Colonic mucosa (tissue), 4 donors: ENCODE measurements around the gene SGPL1. TPM values are rescaled to one million over a fixed set of nuclear protein-coding genes. Genes with fewer than 3 reads are reported as not detected.

ENCODE experiments used
- DNase-seq: peaks from one replicate; pipeline ENCODE4 v3.0.0-alpha.2; 2020
- H3K27ac ChIP-seq: fragments of 200-600 bp; one replicate; pipeline ENCODE4 v1.8.0; 2021
- H3K27me3 ChIP-seq: fragments of 200-600 bp; one replicate; pipeline ENCODE4 v1.8.0; 2021
- H3K36me3 ChIP-seq: fragments of 200-600 bp; one replicate; pipeline ENCODE4 v1.8.0; 2021
- H3K4me1 ChIP-seq: fragments of 200-600 bp; one replicate; pipeline ENCODE4 v1.8.0; 2021; ENCODE audit warnings: mild to moderate bottlenecking
- H3K4me3 ChIP-seq: fragments of 200-600 bp; one replicate; pipeline ENCODE4 v1.8.0; 2021
- H3K9ac ChIP-seq, 2 donors: one replicate each; pipeline ENCODE4 v1.7.0; 2013; ENCODE audit warnings: control low read depth in 2 of 2, low read depth in 2 of 2, low read length in 2 of 2
- H3K9me3 ChIP-seq: fragments of 200-600 bp; one replicate; pipeline ENCODE4 v1.8.0; 2021
- CTCF ChIP-seq: fragments of 200-600 bp; IDR thresholded peaks from one replicate; pipeline ENCODE4 v1.8.0; 2022; ENCODE audit warnings: antibody characterized with exemption, mild to moderate bottlenecking
- intact Hi-C: fragments of 100-400 bp; cut with DNase I; formaldehyde crosslinking; loops from one replicate; pipeline ENCODE4 v1.14.1; 2022
- total RNA-seq, 2 donors: library from RNA; stranded (reverse); fragmentation: NEBNext Ultra II Directional in 1 of 2; extraction: Animal tissue kit (Norgen Biotek cat#: 25700) in 1 of 2; gene quantifications; one replicate each; pipeline ENCODE4 v1.2.1, GENCODE V29; 2021
- donor health status: healthy.
- donor health status: DM: no; HTN: no; CAD: no.
- donor health status: DM: no; HTN: no; CAD: no.

Gene SGPL1
- total RNA-seq, 2 donors from 2014 or later = 59.8 to 67.6 TPM

GRCh38 chr10:70782746-70783680 is 32.7 kb upstream of the SGPL1 start:
- Histone ChIP-seq H3K9ac (no peak overlapping the region), H3K36me3 (no peaks in the 10 kb centered on the region), H3K4me1 (no peaks in the 10 kb centered on the region), H3K27me3 (no peaks in the 10 kb centered on the region), H3K4me3 (no peak overlapping the region), H3K9me3 (no peaks in the 10 kb centered on the region), H3K27ac (no peak overlapping the region)
- intact Hi-C loops = no loop called here
- TF ChIP-seq CTCF = no peak
- DNase-seq = no peak

DNA sequence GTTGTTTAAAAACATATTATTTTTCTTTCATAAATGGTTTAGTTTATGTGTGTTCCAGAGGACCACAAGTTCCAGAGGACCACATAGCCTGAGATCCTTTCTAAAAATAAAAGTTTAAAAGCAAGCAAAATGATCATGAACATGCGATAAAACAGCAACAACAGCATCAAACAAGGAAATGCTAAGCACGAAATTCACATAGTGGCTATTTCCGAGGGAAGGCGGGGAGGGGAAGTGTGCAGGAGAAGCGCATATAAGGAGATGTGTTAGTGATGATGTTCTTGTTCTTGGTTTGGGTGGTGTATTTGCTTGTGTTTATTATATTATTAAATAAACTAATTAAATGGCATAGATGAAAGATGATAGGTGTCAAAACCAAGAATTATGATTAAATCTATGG is 31.7 kb upstream of the SGPL1 start:
- Histone ChIP-seq H3K27ac (no peak overlapping the region), H3K9ac (no peak overlapping the region), H3K4me1 (no peaks in the 10 kb centered on the region), H3K9me3 (no peaks in the 10 kb centered on the region), H3K4me3 (no peak overlapping the region), H3K36me3 (no peaks in the 10 kb centered on the region), H3K27me3 (no peaks in the 10 kb centered on the region)
- no peak for DNase-seq
- no peak for TF ChIP-seq CTCF
- intact Hi-C loops = no loop called here

DNA sequence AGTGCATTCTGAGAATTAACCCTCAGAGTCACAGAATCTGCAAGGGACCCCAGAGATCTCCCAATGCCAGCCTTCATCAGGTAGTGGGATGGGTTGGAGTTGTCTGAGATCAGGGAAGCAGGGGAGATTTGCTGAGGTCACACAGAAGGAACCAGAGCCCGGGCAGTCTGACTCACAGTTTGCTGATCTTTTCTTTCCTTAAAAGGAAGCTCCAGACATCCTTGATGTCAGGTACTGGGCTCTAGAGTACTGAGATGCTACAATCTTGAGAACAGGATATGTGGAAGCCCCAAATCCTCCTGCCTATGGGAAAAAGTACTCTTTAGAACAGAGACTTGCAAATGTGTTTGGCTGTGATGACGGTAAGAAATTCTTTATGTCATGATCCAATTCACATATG is 31.3 kb upstream of the SGPL1 start:
- TF ChIP-seq CTCF = no peak
- Histone ChIP-seq H3K4me3 (no peak overlapping the region), H3K4me1 (no peaks in the 10 kb centered on the region), H3K36me3 (no peaks in the 10 kb centered on the region), H3K9ac (no peak overlapping the region), H3K27ac (no peak overlapping the region), H3K9me3 (no peaks in the 10 kb centered on the region), H3K27me3 (no peaks in the 10 kb centered on the region)
- no peak for DNase-seq
- intact Hi-C loops = no loop called here

DNA sequence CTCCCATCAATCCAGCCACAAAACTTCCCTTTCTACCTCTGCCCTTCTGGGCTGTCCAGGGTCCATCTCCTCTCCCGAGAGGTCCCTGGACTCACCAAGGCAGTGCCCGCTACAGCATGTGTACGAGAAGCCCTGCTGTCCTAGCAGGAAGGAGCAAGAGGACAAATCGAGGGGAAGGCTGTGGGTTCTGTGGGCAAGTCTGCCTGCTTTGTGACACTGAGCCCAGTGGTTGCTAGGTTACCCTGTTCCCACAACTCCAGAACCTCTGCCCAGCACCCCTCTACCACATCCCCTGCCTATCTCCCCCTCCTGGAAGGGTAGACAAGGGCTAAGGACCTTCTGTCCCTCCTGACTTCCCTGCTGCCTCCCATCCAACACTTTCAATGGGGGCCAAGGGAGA is 30.6 kb upstream of the SGPL1 start, which contains the start of gene TBATA:
TBATA (minus strand) TSS at position 188 of the 400 bp plus-strand sequence. CDS start 1,998 bp downstream, outside the sequence.
- intact Hi-C loops = no loop called here

DNA sequence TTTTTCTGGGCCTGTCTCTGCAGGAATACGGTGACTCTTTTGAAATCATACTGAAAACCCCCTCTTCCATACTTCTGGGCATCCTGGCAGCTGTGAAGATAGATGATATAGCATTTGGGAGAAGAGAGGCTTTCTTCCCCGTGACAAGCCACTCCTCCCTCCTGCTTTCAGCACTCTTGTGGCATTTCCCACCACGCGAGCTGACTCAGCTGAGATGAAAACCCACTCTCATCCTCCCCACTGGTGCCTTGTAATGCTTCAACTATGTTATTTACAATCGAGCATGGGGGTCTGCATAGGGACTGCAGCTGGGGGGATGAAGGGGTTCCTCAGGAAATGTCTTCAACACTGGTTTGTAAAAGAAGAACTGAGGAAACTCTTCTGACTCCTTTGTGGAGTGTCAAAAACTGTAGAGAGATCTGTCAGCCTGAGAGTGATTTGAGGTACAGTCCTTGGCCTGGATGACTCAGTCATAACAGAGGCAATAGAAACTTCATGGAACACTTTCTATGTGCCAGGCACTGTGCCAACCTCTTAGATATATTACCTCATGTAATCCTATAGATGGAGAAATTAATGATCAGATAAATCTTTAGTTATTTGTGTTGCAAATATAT is 28.8 kb upstream of the SGPL1 start:
- no peak for TF ChIP-seq CTCF
- intact Hi-C loops = no loop called here
- Histone ChIP-seq H3K9ac (no peak overlapping the region), H3K27ac (no peak overlapping the region), H3K36me3 (no peaks in the 10 kb centered on the region), H3K27me3 (no peaks in the 10 kb centered on the region), H3K4me3 (no peak overlapping the region), H3K4me1 (no peaks in the 10 kb centered on the region), H3K9me3 (no peaks in the 10 kb centered on the region)
- DNase-seq = no peak

More for the DNA sequence above, 30.6 kb upstream of the SGPL1 start, which contains the start of gene TBATA:
- H3K36me3 ChIP-seq = no peaks in the 10 kb centered on the region
- H3K4me1 ChIP-seq = no peaks in the 10 kb centered on the region
- H3K9me3 ChIP-seq = no peaks in the 10 kb centered on the region
- no peaks in the 10 kb centered on the region for H3K27me3 ChIP-seq
- H3K27ac ChIP-seq = no peak within 1 kb of the TSS
- H3K4me3 ChIP-seq = no peak within 1 kb of the TSS
- no peak within 1 kb of the TSS for H3K9ac ChIP-seq
- TF ChIP-seq CTCF = no peak
- DNase-seq = no peak
